CD4-positive, alpha-beta T cell (primary cell): ENCODE results near the gene NARF. TPM values are rescaled to one million over a fixed set of nuclear protein-coding genes. Genes with fewer than 3 reads are reported as not detected.

Source experiments
- ATAC-seq: fragments of 200-7000 bp; cut with Tn5 transposase; one replicate; pipeline ENCODE4 v1.10.0; 2022; ENCODE audit warnings: mild to moderate bottlenecking; ENCODE audit not compliant: poor library complexity
- CTCF ChIA-PET: fragments of 350-600 bp; sonication (Branson Sonifier 250); formaldehyde crosslinking; loops from one replicate; lab custom pipeline; 2021; ENCODE audit warnings: antibody characterized with exemption, inconsistent platforms; lab: Charles Lee
- POLR2A ChIA-PET: fragments of 350-600 bp; sonication (Branson Sonifier 250); formaldehyde crosslinking; loops from one replicate; lab custom pipeline; 2021; ENCODE audit warnings: antibody characterized with exemption, inconsistent platforms; lab: Charles Lee
- DNase-seq, 14 experiments: peaks; one replicate each; pipeline ENCODE4 v3.0.0-alpha.2; 2013 to 2020; ENCODE audit warnings: mixed read lengths in 2 of 14
- H3K27ac ChIP-seq, 2 donors: one replicate each; pipeline versions ENCODE4 v1.5.1 to v1.7.0; 2013; ENCODE audit warnings: low read length in 2 of 2, low read depth in 1 of 2, mild to moderate bottlenecking in 1 of 2
- H3K27me3 ChIP-seq, 2 experiments: 1 replicate in 1 of 2; 2 replicates in 1 of 2; pipeline versions ENCODE4 v1.6.1 to v1.7.0; 2013; ENCODE audit warnings: low read length in 2 of 2, control low read depth in 1 of 2, mild to moderate bottlenecking in 1 of 2, moderate library complexity in 1 of 2; ENCODE audit not compliant: insufficient read depth in 2 of 2, control insufficient read depth in 1 of 2
- H3K36me3 ChIP-seq: one replicate; pipeline ENCODE4 v1.6.1; 2013; ENCODE audit warnings: low read length, control low read depth; ENCODE audit not compliant: insufficient read depth
- H3K4me1 ChIP-seq: one replicate; pipeline ENCODE4 v1.6.1; 2013; ENCODE audit warnings: low read length, control low read depth; ENCODE audit not compliant: insufficient read depth
- H3K4me3 ChIP-seq: one replicate; pipeline ENCODE4 v1.5.1; 2013; ENCODE audit warnings: mild to moderate bottlenecking, low read length, moderate library complexity
- H3K9me3 ChIP-seq, 2 experiments: 1 replicate in 1 of 2; 2 replicates in 1 of 2; pipeline versions ENCODE4 v1.6.1 to v1.7.0; 2013; ENCODE audit warnings: low read length in 2 of 2, mild to moderate bottlenecking in 2 of 2, control low read depth in 1 of 2, moderate library complexity in 1 of 2; ENCODE audit not compliant: control insufficient read depth in 1 of 2, insufficient read depth in 1 of 2
- H3K27ac Mint-ChIP-seq: one replicate; pipeline ENCODE4 v1.8.0; 2020; ENCODE audit warnings: mixed read lengths
- H3K27me3 Mint-ChIP-seq: one replicate; pipeline ENCODE4 v1.8.0; 2021; ENCODE audit warnings: mixed read lengths
- H3K36me3 Mint-ChIP-seq: one replicate; pipeline ENCODE4 v1.8.0; 2021; ENCODE audit warnings: low read depth, mixed read lengths
- H3K4me1 Mint-ChIP-seq: one replicate; pipeline ENCODE4 v1.8.0; 2021; ENCODE audit warnings: low read depth, mixed read lengths
- H3K4me3 Mint-ChIP-seq: one replicate; pipeline ENCODE4 v1.8.0; 2020; ENCODE audit warnings: mild to moderate bottlenecking, mixed read lengths
- H3K9me3 Mint-ChIP-seq: one replicate; pipeline ENCODE4 v1.8.0; 2020; ENCODE audit warnings: mixed read lengths
- intact Hi-C, 2 experiments: fragments of 100-400 bp; cut with DNase I in 1 of 2; cut with micrococcal nuclease in 1 of 2; formaldehyde crosslinking; loops; one replicate each; pipeline versions ENCODE4 v1.15.1 to v1.9.0; 2023 to 2025; cut with DNase I, micrococcal nuclease
- total RNA-seq, 174 experiments: library from RNA in 2 of 174; stranded (reverse) in 2 of 174; gene quantifications; one replicate each; pipeline ENCODE4 v1.2.3 and lab custom pipeline; 2021 to 2026
- TF ChIP-seq, protein P1 (sequence below): fragments of 200-600 bp; IDR thresholded peaks from one replicate; pipeline ENCODE4 v1.8.0; 2022; ENCODE audit warnings: antibody characterized with exemption, mild to moderate bottlenecking

The NARF gene
- total RNA-seq, 2 experiments from 2014 or later: 57.1 to 62.0 TPM

DNA sequence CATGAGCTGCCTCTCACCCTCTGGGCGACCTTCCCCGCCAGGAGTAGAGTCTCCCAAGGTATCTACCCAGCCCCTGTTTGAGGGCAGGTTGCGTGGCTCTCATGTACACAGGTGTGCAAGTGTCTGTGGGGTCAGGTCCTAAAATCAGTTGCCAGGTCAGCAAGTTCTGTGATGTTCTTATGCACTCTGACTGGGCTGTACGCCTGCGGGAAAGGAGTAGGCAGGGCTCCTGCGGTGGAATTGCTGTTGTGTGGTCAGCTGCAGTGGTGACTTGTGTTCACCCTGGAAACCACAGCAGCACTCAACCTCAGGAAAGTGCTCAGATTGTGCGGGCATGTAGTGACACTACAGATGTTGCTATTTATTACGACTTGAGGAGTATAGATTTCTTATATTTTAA lies 19.4 kb downstream of the NARF start:
- Mint-ChIP-seq H3K27ac (no peak overlapping the region), H3K36me3 (peaks cover 65% of the 10 kb centered on the region), H3K4me1 (no peaks in the 10 kb centered on the region), H3K9me3 (no peaks in the 10 kb centered on the region), H3K4me3 (no peak overlapping the region), H3K27me3 (no peaks in the 10 kb centered on the region)
- ATAC-seq (no peak), DNase-seq (no peak)
- Histone ChIP-seq H3K36me3 (peaks cover 83% of the 10 kb centered on the region), H3K4me1 (peaks cover 4% of the 10 kb centered on the region), H3K27ac (no peak overlapping the region), H3K4me3 (no peak overlapping the region), H3K27me3 (no peaks in the 10 kb centered on the region), H3K9me3 (no peaks in the 10 kb centered on the region)
- TF ChIP-seq, protein P1, sequence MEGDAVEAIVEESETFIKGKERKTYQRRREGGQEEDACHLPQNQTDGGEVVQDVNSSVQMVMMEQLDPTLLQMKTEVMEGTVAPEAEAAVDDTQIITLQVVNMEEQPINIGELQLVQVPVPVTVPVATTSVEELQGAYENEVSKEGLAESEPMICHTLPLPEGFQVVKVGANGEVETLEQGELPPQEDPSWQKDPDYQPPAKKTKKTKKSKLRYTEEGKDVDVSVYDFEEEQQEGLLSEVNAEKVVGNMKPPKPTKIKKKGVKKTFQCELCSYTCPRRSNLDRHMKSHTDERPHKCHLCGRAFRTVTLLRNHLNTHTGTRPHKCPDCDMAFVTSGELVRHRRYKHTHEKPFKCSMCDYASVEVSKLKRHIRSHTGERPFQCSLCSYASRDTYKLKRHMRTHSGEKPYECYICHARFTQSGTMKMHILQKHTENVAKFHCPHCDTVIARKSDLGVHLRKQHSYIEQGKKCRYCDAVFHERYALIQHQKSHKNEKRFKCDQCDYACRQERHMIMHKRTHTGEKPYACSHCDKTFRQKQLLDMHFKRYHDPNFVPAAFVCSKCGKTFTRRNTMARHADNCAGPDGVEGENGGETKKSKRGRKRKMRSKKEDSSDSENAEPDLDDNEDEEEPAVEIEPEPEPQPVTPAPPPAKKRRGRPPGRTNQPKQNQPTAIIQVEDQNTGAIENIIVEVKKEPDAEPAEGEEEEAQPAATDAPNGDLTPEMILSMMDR: no peak
- CTCF ChIA-PET: no interaction called here
- POLR2A ChIA-PET: no interaction called here
- intact Hi-C loops: no loop called here

DNA sequence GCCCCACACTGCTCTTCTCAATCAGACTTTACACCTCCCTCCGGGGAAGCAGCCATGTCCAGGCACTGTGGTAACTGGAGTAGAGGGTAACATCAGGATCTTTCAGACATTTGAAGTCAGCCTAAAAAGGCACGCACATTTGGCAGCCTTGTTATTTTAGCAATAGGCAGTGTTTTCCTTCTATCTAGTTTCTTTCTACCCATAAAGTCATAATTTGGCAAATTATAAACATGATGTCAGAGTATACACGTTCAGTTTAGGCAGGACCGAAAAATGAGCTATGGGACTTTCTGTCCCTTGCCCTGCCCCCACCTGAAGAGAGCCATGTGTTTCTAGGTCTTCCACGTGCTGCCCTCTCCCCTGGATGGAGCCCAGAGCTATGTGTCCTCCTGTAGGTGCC lies 21.1 kb downstream of the NARF start:
- H3K4me1 ChIP-seq: peaks cover 4% of the 10 kb centered on the region
- Mint-ChIP-seq H3K36me3 (peaks cover 67% of the 10 kb centered on the region), H3K27ac (no peak overlapping the region), H3K27me3 (no peaks in the 10 kb centered on the region), H3K4me3 (no peak overlapping the region), H3K4me1 (no peaks in the 10 kb centered on the region), H3K9me3 (no peaks in the 10 kb centered on the region)
- TF ChIP-seq, protein P1: no peak
- CTCF ChIA-PET: no interaction called here
- POLR2A ChIA-PET: no interaction called here
- H3K4me3 ChIP-seq: no peak overlapping the region
- H3K27me3 ChIP-seq: no peaks in the 10 kb centered on the region
- H3K9me3 ChIP-seq: no peaks in the 10 kb centered on the region
- H3K36me3 ChIP-seq: peaks cover 86% of the 10 kb centered on the region
- intact Hi-C loops: no loop called here
- no peak overlapping the region for H3K27ac ChIP-seq
- no peak for ATAC-seq
- no peak for DNase-seq

DNA sequence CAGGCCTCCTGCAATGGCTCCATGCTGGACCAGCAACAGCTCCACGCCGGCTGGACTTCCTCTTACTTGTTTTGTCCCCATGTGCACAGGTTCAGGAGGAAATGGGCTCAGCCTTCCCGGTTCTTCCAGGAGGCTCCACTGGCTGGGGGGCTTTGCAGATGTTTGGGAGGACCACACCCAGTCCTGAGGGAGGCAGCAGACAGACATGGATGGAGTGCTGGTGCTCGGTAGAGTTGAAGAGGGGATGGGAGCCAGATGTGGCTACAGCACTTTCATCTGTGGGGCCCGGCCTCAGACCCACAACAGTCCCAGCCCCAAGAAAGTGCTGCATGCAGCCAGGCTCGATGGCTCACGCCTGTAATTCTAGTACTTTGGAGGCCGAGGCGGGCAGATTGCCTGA lies 21.8 kb downstream of the NARF start:
- Mint-ChIP-seq H3K27me3 (no peaks in the 10 kb centered on the region), H3K4me1 (no peaks in the 10 kb centered on the region), H3K36me3 (peaks cover 69% of the 10 kb centered on the region), H3K9me3 (no peaks in the 10 kb centered on the region), H3K27ac (no peak overlapping the region), H3K4me3 (no peak overlapping the region)
- DNase-seq (no peak), ATAC-seq (no peak)
- CTCF ChIA-PET: interaction anchor here (1.2 kb wide), 1 partner anchor 71 kb away, joined by 4 read pairs; no protein-coding TSS in a partner anchor
- no peaks in the 10 kb centered on the region for H3K27me3 ChIP-seq
- POLR2A ChIA-PET: interaction anchor here (1.2 kb wide), 1 partner anchor 39 kb away, joined by 4 read pairs; the partner anchor contains the start of gene FOXK2
- peaks cover 4% of the 10 kb centered on the region for H3K4me1 ChIP-seq
- H3K4me3 ChIP-seq: no peak overlapping the region
- no peak overlapping the region for H3K27ac ChIP-seq
- TF ChIP-seq, protein P1: no peak
- H3K36me3 ChIP-seq: peaks cover 84% of the 10 kb centered on the region
- intact Hi-C loops: no loop called here
- H3K9me3 ChIP-seq: no peaks in the 10 kb centered on the region
